GM23248 (cell line): ENCODE results near the gene ERCC1. TPM values are rescaled to one million over a fixed set of nuclear protein-coding genes. Genes with fewer than 3 reads are reported as not detected.
A peak's percentile ranks its signal among the peaks of the same experiment; 100 is the strongest.

Experiments
- DNase-seq: peaks from one replicate; pipeline ENCODE4 v3.0.0-alpha.2; 2015
- H2AFZ ChIP-seq: fragments of 200-600 bp; sonication (generic); 2 replicates; pipeline ENCODE4 v1.6.1; 2016; ENCODE audit warnings: antibody characterized with exemption
- H3F3A ChIP-seq: fragments of 200-600 bp; sonication (generic); 2 replicates; pipeline ENCODE4 v1.6.1; 2016; ENCODE audit warnings: mild to moderate bottlenecking, antibody characterized with exemption, mixed run types; ENCODE audit not compliant: insufficient read depth
- H3K27ac ChIP-seq: fragments of 200-600 bp; sonication (generic); 2 replicates; pipeline ENCODE4 v1.5.1; 2016; ENCODE audit warnings: mild to moderate bottlenecking
- H3K27me3 ChIP-seq: fragments of 200-600 bp; sonication (generic); replicated peaks from 2 replicates; pipeline ENCODE4 v1.6.1; 2016; ENCODE audit warnings: mild to moderate bottlenecking; ENCODE audit not compliant: insufficient read depth
- H3K36me3 ChIP-seq: fragments of 200-600 bp; sonication (generic); 2 replicates; pipeline ENCODE4 v1.6.1; 2016; ENCODE audit warnings: low read depth, mild to moderate bottlenecking
- H3K4me1 ChIP-seq: fragments of 200-600 bp; sonication (generic); 2 replicates; pipeline ENCODE4 v1.6.1; 2016; ENCODE audit warnings: mild to moderate bottlenecking; ENCODE audit not compliant: insufficient read depth
- H3K4me2 ChIP-seq: fragments of 200-600 bp; sonication (generic); one replicate; pipeline ENCODE4 v1.6.1; 2016; ENCODE audit warnings: mild to moderate bottlenecking; ENCODE audit not compliant: unreplicated experiment
- H3K4me3 ChIP-seq: fragments of 200-600 bp; sonication (generic); 2 replicates; pipeline ENCODE4 v1.5.1; 2016; ENCODE audit warnings: mild to moderate bottlenecking
- H3K79me2 ChIP-seq: fragments of 200-600 bp; sonication (generic); 2 replicates; pipeline ENCODE4 v1.6.1; 2016; ENCODE audit warnings: mild to moderate bottlenecking; ENCODE audit not compliant: insufficient read depth
- H3K9ac ChIP-seq: fragments of 200-600 bp; sonication (generic); 2 replicates; pipeline ENCODE4 v1.6.1; 2016; ENCODE audit warnings: mild to moderate bottlenecking
- H3K9me2 ChIP-seq: fragments of 200-600 bp; sonication (generic); 2 replicates; pipeline ENCODE4 v1.6.1; 2016; ENCODE audit warnings: mixed run types, mild to moderate bottlenecking, moderate library complexity; ENCODE audit not compliant: insufficient read depth
- H3K9me3 ChIP-seq: fragments of 200-600 bp; sonication (generic); one replicate; pipeline ENCODE4 v1.6.1; 2017; ENCODE audit warnings: low read depth
- H4K20me1 ChIP-seq: fragments of 200-600 bp; sonication (generic); 2 replicates; pipeline ENCODE4 v1.6.0; 2016; ENCODE audit not compliant: insufficient read depth
- EZH2 ChIP-seq: fragments of 200-600 bp; sonication (generic); IDR thresholded peaks from 2 replicates; pipeline ENCODE4 v1.6.1; 2018; ENCODE audit warnings: antibody characterized with exemption, mild to moderate bottlenecking; ENCODE audit not compliant: insufficient read depth, poor library complexity, severe bottlenecking
- EZH2phosphoT487 ChIP-seq: fragments of 200-600 bp; sonication (generic); IDR thresholded peaks from 2 replicates; pipeline ENCODE4 v1.6.1; 2018; ENCODE audit warnings: antibody characterized with exemption, moderate library complexity, mild to moderate bottlenecking, low read depth; ENCODE audit not compliant: insufficient read depth
- WGBS, 2 experiments: methylation state at CpG; one replicate each; pipeline ENCODE4 v1.1.6; 2015 to 2017; ENCODE audit warnings: low lambda C conversion rate in 2 of 2, low coverage in 1 of 2; ENCODE audit errors: missing lambda C conversion rate in 2 of 2; 5-methylcytosine and 5-hydroxymethylcytosine counted together
- in situ Hi-C: fragments of 300-500 bp; cut with MboI; formaldehyde crosslinking; loops from 2 replicates; pipeline ENCODE4 v1.15.0; 2020
- polyA plus RNA-seq: library from polyadenylated mRNA; unstranded; fragments of >200 nt; fragmentation: Nextera tagmentation; extraction: Ambion mirVana; gene quantifications from 2 replicates; pipeline ENCODE4 v1.2.1, GENCODE V29; 2016
- total RNA-seq: library from RNA; depleted of rRNA; stranded (reverse); fragments of >200 nt; shearing (Covaris generic); gene quantifications from 2 replicates; pipeline ENCODE4 v1.2.3, GENCODE V29; 2014

Gene ERCC1
- total and polyA plus RNA-seq, 2 experiments from 2014 or later, result 79.8 to 89.0 TPM

GRCh38 chr19:45440873-45441654 is 17.3 kb upstream of the ERCC1 start:
- no peak overlapping the region for H2AFZ ChIP-seq
- no peaks in the 10 kb centered on the region for H3K9me3 ChIP-seq
- peak overlapping the region; percentile 76; the same call in 1 of the 2 replicates for H3K27ac ChIP-seq
- H3K9ac ChIP-seq, result 0 out of 2 replicates have a peak overlapping the region, but pooled peaks have one; percentile 87
- H3K79me2 ChIP-seq, result no peaks in the 10 kb centered on the region
- no peak overlapping the region for H3K4me2 ChIP-seq
- in situ Hi-C loops, result loop anchor here (5.0 kb wide), 1 partner anchor 36 kb away; no protein-coding TSS in a partner anchor
- TF ChIP-seq EZH2phosphoT487 (no peak), EZH2 (no peak)
- H3F3A ChIP-seq, result peaks cover 35% of the 10 kb centered on the region
- no peak overlapping the region for H3K4me3 ChIP-seq
- no peaks in the 10 kb centered on the region for H4K20me1 ChIP-seq
- no peaks in the 10 kb centered on the region for H3K9me2 ChIP-seq
- peaks cover 11% of the 10 kb centered on the region for H3K4me1 ChIP-seq
- no peaks in the 10 kb centered on the region for H3K27me3 ChIP-seq
- no peaks in the 10 kb centered on the region for H3K36me3 ChIP-seq
- WGBS, 2 experiments, result 91 to 96% methylated on average over 9 of the region's 9 CpGs
- DNase-seq, result peak; percentile 66

- no peaks in the 10 kb centered on the region for H4K20me1 ChIP-seq
- peak overlapping the region; percentile 74 for H2AFZ ChIP-seq
- H3K9me2 ChIP-seq, result no peaks in the 10 kb centered on the region
- H3K79me2 ChIP-seq, result no peaks in the 10 kb centered on the region
- no peaks in the 10 kb centered on the region for H3K9me3 ChIP-seq
- in situ Hi-C loops, result loop anchor here (5.0 kb wide), 1 partner anchor 37 kb away; no protein-coding TSS in a partner anchor
- H3K4me1 ChIP-seq, result peaks cover 11% of the 10 kb centered on the region
- DNase-seq, result no peak
- H3K36me3 ChIP-seq, result no peaks in the 10 kb centered on the region
- WGBS, 2 experiments, result 72 to 76% methylated on average over 9 of the region's 9 CpGs
- no peaks in the 10 kb centered on the region for H3K27me3 ChIP-seq
- peak overlapping the region; percentile 70 for H3K4me2 ChIP-seq
- H3F3A ChIP-seq, result peaks cover 33% of the 10 kb centered on the region
- TF ChIP-seq EZH2, result no peak
- no peak for TF ChIP-seq EZH2phosphoT487
- H3K9ac ChIP-seq, result peak overlapping the region; percentile 87
- peak overlapping the region; percentile 81 for H3K4me3 ChIP-seq
- peak overlapping the region; percentile 76 for H3K27ac ChIP-seq
Observed at GRCh38 chr19:45440259-45440638, 16.5 kb upstream of the ERCC1 start.

GRCh38 chr19:45439569-45440258 is 16.0 kb upstream of the ERCC1 start:
- DNase-seq, result peak; percentile 92
- Histone ChIP-seq H3K9ac (peak overlapping the region; percentile 87), H2AFZ (peak overlapping the region; percentile 74), H3K27me3 (no peaks in the 10 kb centered on the region), H3K4me3 (peak overlapping the region; percentile 81), H3K4me2 (peak overlapping the region; percentile 70), H3K9me3 (no peaks in the 10 kb centered on the region), H3K4me1 (peaks cover 11% of the 10 kb centered on the region), H3F3A (peaks cover 28% of the 10 kb centered on the region), H3K79me2 (no peaks in the 10 kb centered on the region), H3K36me3 (no peaks in the 10 kb centered on the region), H3K27ac (peak overlapping the region; percentile 76), H4K20me1 (no peaks in the 10 kb centered on the region), H3K9me2 (no peaks in the 10 kb centered on the region)
- TF ChIP-seq EZH2phosphoT487, result no peak
- no peak for TF ChIP-seq EZH2
- 1% methylated on average over 26 to 38 of the region's 78 CpGs for WGBS, 2 experiments
- in situ Hi-C loops, result loop anchor here (5.0 kb wide), 1 partner anchor 38 kb away; no protein-coding TSS in a partner anchor

- peak overlapping the region; percentile 70 for H3K4me2 ChIP-seq
- peaks cover 28% of the 10 kb centered on the region for H3F3A ChIP-seq
- H3K9me2 ChIP-seq, result no peaks in the 10 kb centered on the region
- H3K9ac ChIP-seq, result peak overlapping the region; percentile 87
- no peak for TF ChIP-seq EZH2
- no peak for TF ChIP-seq EZH2phosphoT487
- peak overlapping the region; percentile 81 for H3K4me3 ChIP-seq
- H4K20me1 ChIP-seq, result no peaks in the 10 kb centered on the region
- in situ Hi-C loops, result no loop called here
- H3K27ac ChIP-seq, result peak overlapping the region; percentile 76
- DNase-seq, result no peak
- no peaks in the 10 kb centered on the region for H3K27me3 ChIP-seq
- H2AFZ ChIP-seq, result peak overlapping the region; percentile 74; the same call in 1 of the 2 replicates
- no peaks in the 10 kb centered on the region for H3K9me3 ChIP-seq
- peaks cover 11% of the 10 kb centered on the region for H3K4me1 ChIP-seq
- no peaks in the 10 kb centered on the region for H3K79me2 ChIP-seq
- no peaks in the 10 kb centered on the region for H3K36me3 ChIP-seq
- 24 to 30% methylated on average over 10 of the region's 10 CpGs for WGBS, 2 experiments
Observed at GRCh38 chr19:45439190-45439568, 15.5 kb upstream of the ERCC1 start.
